CD4-positive, CD25-positive, alpha-beta regulatory T cell (primary cell): Measurements from ENCODE around the gene SHISAL1. TPM values are rescaled to one million over a fixed set of nuclear protein-coding genes. Genes with fewer than 3 reads are reported as not detected.
A peak's percentile ranks its signal among the peaks of the same experiment; 100 is the strongest.

Experiments
- ATAC-seq, 2 donors: fragments of 150-1000 bp; cut with Tn5 transposase; one replicate each; pipeline ENCODE4 v1.10.0; 2021; ENCODE audit warnings: low read depth in 2 of 2, moderate number of reproducible peaks in 2 of 2, moderate library complexity in 1 of 2
- DNase-seq, 3 donors: peaks; one replicate each; pipeline versions ENCODE4 v3.0.0 to v3.0.0-alpha.2; 2012 to 2022; ENCODE audit warnings: mixed read lengths in 1 of 3
- H3K27ac ChIP-seq: one replicate; pipeline ENCODE4 v1.7.0; 2013; ENCODE audit warnings: mild to moderate bottlenecking, low read length; ENCODE audit not compliant: insufficient read depth, poor library complexity, severe bottlenecking
- H3K27me3 ChIP-seq: one replicate; pipeline ENCODE4 v1.7.0; 2013; ENCODE audit warnings: low read length; ENCODE audit not compliant: control insufficient read depth, insufficient read depth
- H3K36me3 ChIP-seq: one replicate; pipeline ENCODE4 v1.7.0; 2013; ENCODE audit warnings: mild to moderate bottlenecking, low read length, moderate library complexity; ENCODE audit not compliant: control insufficient read depth, insufficient read depth
- H3K4me1 ChIP-seq: 2 replicates; pipeline ENCODE4 v1.7.0; 2013; ENCODE audit warnings: mild to moderate bottlenecking, low read length; ENCODE audit not compliant: insufficient read depth, control insufficient read depth, poor library complexity, severe bottlenecking
- H3K4me3 ChIP-seq: one replicate; pipeline ENCODE4 v1.7.0; 2013; ENCODE audit warnings: low read depth, mild to moderate bottlenecking, low read length, moderate library complexity
- H3K9me3 ChIP-seq, 2 experiments: 1 replicate in 1 of 2; 2 replicates in 1 of 2; pipeline ENCODE4 v1.7.0; 2013; ENCODE audit warnings: low read length in 2 of 2, mild to moderate bottlenecking in 1 of 2, moderate library complexity in 1 of 2; ENCODE audit not compliant: control insufficient read depth in 2 of 2
- H3K27ac Mint-ChIP-seq, 3 donors: one replicate each; pipeline ENCODE4 v1.8.0; 2020 to 2022; ENCODE audit warnings: mild to moderate bottlenecking in 3 of 3, mixed read lengths in 3 of 3, moderate library complexity in 2 of 3
- H3K27me3 Mint-ChIP-seq: one replicate; pipeline ENCODE4 v1.8.0; 2022; ENCODE audit warnings: mild to moderate bottlenecking, mixed read lengths
- H3K36me3 Mint-ChIP-seq: one replicate; pipeline ENCODE4 v1.8.0; 2020; ENCODE audit warnings: mixed read lengths
- H3K4me1 Mint-ChIP-seq, 4 donors: one replicate each; pipeline ENCODE4 v1.8.0; 2020 to 2022; ENCODE audit warnings: mixed read lengths in 4 of 4, mild to moderate bottlenecking in 1 of 4
- H3K4me3 Mint-ChIP-seq, 4 donors: one replicate each; pipeline ENCODE4 v1.8.0; 2020 to 2022; ENCODE audit warnings: mild to moderate bottlenecking in 4 of 4, mixed read lengths in 4 of 4, moderate library complexity in 3 of 4
- H3K9me3 Mint-ChIP-seq, 7 donors: one replicate each; pipeline ENCODE4 v1.8.0; 2020 to 2022; ENCODE audit warnings: mixed read lengths in 7 of 7, mild to moderate bottlenecking in 3 of 7, moderate library complexity in 2 of 7
- polyA plus RNA-seq, 4 donors: library from polyadenylated mRNA; unstranded; fragments of 300-500 nt; fragmentation: Illumina TruSeq; gene quantifications; one replicate each; pipeline ENCODE4 v1.2.3, GENCODE V29; 2021
- total RNA-seq: library from RNA; stranded (reverse); gene quantifications from one replicate; pipeline ENCODE4 v1.2.3, GENCODE V29; 2022

SHISAL1 gene
- total and polyA plus RNA-seq, 5 donors from 2014 or later: not detected

DNA sequence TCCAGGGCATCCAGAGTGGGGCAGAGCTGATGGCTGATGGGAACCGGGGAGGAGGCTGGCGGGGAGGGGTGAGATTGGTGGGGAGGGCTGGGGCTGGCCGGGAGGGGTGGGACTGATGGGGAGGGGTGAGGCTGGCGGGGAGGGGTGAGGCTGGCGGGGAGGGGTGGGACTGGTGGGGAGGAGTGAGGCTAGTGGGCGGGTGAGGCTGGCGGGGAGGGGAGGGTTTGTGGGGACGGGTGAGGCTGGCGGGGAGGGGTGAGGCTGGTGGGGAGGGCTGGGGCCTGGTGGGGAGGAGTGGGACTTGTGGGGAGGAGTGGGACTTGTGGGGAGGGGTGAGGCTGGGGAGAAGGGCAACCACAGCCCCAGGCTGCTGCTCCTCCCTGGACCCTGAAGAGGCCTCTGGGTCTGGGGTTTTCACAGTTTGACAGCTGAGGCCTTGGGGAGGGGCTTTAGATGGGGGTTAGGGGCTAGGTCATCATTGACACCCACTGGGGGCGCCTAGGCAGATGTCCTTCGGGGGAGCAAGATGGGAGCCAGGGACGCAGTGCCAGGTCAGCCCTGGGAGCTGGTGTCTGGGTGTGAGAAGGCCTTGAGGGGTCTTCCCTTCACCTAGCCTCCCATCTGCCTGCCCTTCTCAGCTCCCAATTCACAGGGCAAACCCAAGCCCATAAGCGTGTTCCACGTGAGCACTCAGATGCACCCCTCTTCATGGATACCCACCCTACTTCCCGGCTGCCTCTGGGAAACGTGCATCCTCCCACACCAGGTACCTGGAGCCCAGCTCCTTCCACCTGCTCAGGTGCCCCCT is 105.4 kb downstream of the SHISAL1 start:
- Histone ChIP-seq H3K27ac (no peak overlapping the region), H3K36me3 (peaks cover 3% of the 10 kb centered on the region), H3K4me3 (no peak overlapping the region), H3K9me3 (peaks cover 0 to 3% of the 10 kb centered on the region in 2 experiments), H3K27me3 (no peaks in the 10 kb centered on the region), H3K4me1 (no peaks in the 10 kb centered on the region)
- ATAC-seq: no peak
- H3K9me3 Mint-ChIP-seq: peaks cover 0 to 10% (median 3%) of the 10 kb centered on the region in 7 donors
- no peak overlapping the region for H3K4me3 Mint-ChIP-seq
- no peak overlapping the region for H3K27ac Mint-ChIP-seq
- H3K36me3 Mint-ChIP-seq: peaks cover 35% of the 10 kb centered on the region
- DNase-seq: no peak
- H3K4me1 Mint-ChIP-seq: peaks cover 0 to 13% (median 8%) of the 10 kb centered on the region in 4 donors
- H3K27me3 Mint-ChIP-seq: no peaks in the 10 kb centered on the region

DNA sequence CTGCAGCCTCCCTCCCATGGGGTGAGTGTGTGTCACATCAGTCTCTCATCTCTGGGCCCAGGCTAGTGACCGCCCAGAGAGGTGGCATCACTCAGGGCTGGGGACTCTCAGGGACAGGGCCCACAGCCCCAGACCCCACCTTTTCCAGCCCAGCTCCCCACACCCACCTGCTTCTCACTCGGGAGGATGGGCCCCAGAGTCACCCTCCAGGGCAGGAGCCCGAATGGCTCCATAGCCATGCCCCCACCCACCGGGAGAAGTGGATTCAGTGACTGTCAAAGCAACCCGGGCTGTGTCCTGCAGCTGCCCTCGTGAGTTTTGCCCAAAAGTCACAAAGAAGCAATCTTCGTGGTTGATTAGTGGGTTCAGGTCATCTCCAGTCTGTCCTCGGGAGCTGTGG is 106.1 kb downstream of the SHISAL1 start:
- H3K27ac Mint-ChIP-seq: no peak overlapping the region

DNA sequence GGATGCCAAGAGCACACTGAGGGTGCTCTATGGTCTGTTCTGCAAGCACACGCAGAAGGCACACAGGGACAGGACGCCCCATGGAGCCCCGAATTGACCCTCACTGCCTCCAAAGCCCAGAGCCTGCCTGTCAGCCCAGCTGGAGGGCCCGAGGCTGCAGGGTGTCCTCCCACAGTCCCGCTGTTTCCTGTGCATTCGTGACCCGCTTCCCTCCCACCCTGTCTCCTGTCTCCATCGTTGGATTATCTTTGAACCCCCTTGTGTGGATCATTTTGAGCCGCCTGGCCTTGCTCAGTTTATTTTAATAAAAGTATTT is 106.5 kb downstream of the SHISAL1 start:
- no peaks in the 10 kb centered on the region for H3K27me3 Mint-ChIP-seq
- H3K27ac ChIP-seq: no peak overlapping the region
- peaks cover 6% of the 10 kb centered on the region for H3K36me3 ChIP-seq
- no peaks in the 10 kb centered on the region for H3K4me1 ChIP-seq
- DNase-seq (no peak), ATAC-seq (no peak)
- no peak overlapping the region for H3K4me3 Mint-ChIP-seq
- H3K36me3 Mint-ChIP-seq: peaks cover 28% of the 10 kb centered on the region
- peak overlapping the region in 1 of 3 donors; percentile 36 for H3K27ac Mint-ChIP-seq
- peaks cover 0 to 3% of the 10 kb centered on the region in 2 experiments for H3K9me3 ChIP-seq
- peaks cover 0 to 10% (median 3%) of the 10 kb centered on the region in 7 donors for H3K9me3 Mint-ChIP-seq
- peaks cover 0 to 13% (median 8%) of the 10 kb centered on the region in 4 donors for H3K4me1 Mint-ChIP-seq
- H3K27me3 ChIP-seq: no peaks in the 10 kb centered on the region
- no peak overlapping the region for H3K4me3 ChIP-seq

More for the DNA sequence above, 106.1 kb downstream of the SHISAL1 start:
- Histone ChIP-seq H3K9me3 (peaks cover 0 to 3% of the 10 kb centered on the region in 2 experiments), H3K36me3 (peaks cover 6% of the 10 kb centered on the region), H3K27me3 (no peaks in the 10 kb centered on the region), H3K4me3 (no peak overlapping the region), H3K4me1 (no peaks in the 10 kb centered on the region), H3K27ac (no peak overlapping the region)
- Mint-ChIP-seq H3K9me3 (peaks cover 0 to 10% (median 3%) of the 10 kb centered on the region in 7 donors), H3K27me3 (no peaks in the 10 kb centered on the region), H3K4me1 (peaks cover 0 to 13% (median 8%) of the 10 kb centered on the region in 4 donors), H3K36me3 (peaks cover 32% of the 10 kb centered on the region), H3K4me3 (no peak overlapping the region)
- ATAC-seq (no peak), DNase-seq (no peak)

DNA sequence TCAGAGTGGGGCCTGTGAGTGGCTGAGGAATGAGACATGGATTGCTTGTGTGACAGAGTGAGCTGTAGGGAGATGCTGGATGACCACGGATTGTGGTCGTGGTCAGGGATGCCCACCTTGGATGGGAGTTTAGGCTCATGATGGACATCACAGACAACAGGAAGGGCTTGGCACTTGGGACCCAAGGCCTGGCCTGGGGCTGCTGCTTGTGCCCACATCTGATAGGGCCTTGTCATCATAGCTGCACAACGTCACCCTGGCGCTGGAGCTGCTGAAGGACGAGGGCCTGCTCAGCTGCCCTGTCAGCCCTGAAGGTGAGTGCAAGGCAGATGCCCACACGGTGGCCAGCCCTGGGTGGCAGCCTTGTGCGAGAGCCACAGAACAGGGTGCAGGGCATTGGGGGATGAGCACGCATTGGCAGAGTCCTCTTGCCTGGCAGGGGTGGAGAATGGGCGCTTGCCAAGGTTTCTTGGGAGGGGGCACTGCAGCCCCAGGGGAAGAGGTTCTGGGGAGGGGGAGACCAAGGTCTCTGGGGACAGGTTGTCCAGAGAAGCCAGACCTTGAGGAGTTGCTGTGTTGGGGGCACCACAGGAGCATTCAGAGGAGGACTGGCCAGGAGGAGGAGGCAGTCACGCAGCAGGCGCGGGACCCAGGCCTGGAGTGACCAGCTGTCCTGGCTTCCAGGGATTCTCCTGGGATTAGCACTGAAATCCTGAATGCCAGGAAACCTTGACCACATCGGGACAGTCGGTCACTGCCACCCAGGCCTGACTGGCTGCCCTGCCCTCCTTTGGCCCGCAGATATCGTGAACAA is 107.0 kb downstream of the SHISAL1 start:
- H3K27ac Mint-ChIP-seq: peak overlapping the region in 1 of 3 donors; percentile 56
- peaks cover 0 to 10% (median 3%) of the 10 kb centered on the region in 7 donors for H3K9me3 Mint-ChIP-seq
- ATAC-seq (no peak), DNase-seq (no peak)
- Histone ChIP-seq H3K27ac (no peak overlapping the region), H3K36me3 (peaks cover 6% of the 10 kb centered on the region), H3K4me1 (no peaks in the 10 kb centered on the region), H3K27me3 (no peaks in the 10 kb centered on the region), H3K9me3 (peaks cover 0 to 3% of the 10 kb centered on the region in 2 experiments), H3K4me3 (no peak overlapping the region)
- no peak overlapping the region for H3K4me3 Mint-ChIP-seq
- peaks cover 0 to 13% (median 8%) of the 10 kb centered on the region in 4 donors for H3K4me1 Mint-ChIP-seq
- H3K36me3 Mint-ChIP-seq: peaks cover 24% of the 10 kb centered on the region
- H3K27me3 Mint-ChIP-seq: no peaks in the 10 kb centered on the region

DNA sequence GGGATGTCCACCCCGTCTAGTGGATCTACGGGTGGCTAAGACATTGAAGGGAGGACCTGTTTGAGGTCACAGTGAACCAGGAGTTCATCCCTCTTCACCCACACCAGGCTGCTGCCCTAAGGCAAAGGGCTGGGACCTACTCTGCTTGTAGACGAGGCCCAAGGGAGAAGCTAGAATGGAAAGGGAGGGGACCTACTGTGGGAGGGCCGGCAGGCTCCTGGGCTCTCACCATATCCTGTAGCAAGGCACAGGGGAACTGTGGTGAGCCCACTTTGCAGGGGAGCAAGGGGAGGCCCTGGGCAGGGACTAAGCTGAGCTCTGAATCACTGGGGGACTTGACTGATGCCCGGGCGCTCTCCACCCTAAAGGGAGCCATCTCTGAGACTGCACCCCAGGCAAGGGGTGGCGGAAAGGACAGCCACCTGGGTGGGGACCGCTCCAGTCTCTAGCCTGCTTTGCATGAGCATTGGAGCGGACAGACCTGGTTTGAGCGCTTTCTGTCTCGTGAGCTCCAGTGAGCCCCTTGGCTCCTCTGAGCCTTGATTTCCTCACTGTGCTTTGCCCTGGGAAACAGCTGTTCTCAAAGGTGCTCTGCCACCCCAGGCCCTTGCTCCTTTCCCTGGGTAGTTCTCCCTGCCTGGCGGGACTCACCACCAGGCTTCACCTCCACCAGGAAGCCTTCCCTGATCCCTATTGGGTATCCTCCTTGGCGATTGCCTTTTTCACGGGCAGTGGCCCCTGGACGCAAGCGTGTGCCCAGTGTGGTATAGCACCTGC is 107.8 kb downstream of the SHISAL1 start:
- Histone ChIP-seq H3K27me3 (no peaks in the 10 kb centered on the region), H3K4me1 (no peaks in the 10 kb centered on the region), H3K4me3 (no peak overlapping the region), H3K9me3 (peaks cover 0 to 3% of the 10 kb centered on the region in 2 experiments), H3K27ac (no peak overlapping the region), H3K36me3 (peaks cover 12% of the 10 kb centered on the region)
- Mint-ChIP-seq H3K4me1 (peaks cover 0 to 13% (median 8%) of the 10 kb centered on the region in 4 donors), H3K36me3 (peaks cover 20% of the 10 kb centered on the region), H3K4me3 (no peak overlapping the region), H3K9me3 (peaks cover 0 to 9% (median 3%) of the 10 kb centered on the region in 7 donors), H3K27me3 (no peaks in the 10 kb centered on the region), H3K27ac (peak overlapping the region in 1 of 3 donors; percentile 56)
- ATAC-seq: no peak
- no peak for DNase-seq

DNA sequence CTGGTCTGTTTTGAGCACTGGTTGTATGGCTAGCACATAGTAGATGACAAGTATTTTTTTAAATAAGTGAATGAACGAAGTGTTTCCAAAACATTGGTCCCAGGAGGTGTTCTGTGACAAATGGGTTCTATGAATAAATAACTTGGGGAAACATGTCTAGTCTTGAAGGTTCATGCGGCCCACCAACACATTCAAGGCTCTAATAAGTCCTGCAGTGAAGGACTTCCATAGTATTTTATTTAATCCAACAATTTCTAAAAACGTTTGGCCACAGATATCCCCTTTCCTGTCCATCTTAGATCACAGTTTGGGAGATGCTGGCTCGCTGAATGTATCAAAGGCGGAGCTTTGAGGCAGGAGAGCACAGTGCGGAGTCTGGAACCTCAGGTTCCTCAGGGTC is 109.5 kb downstream of the SHISAL1 start:
- Mint-ChIP-seq H3K27me3 (no peaks in the 10 kb centered on the region), H3K9me3 (no peaks in the 10 kb centered on the region), H3K4me1 (peaks cover 0 to 12% (median 9%) of the 10 kb centered on the region in 4 donors), H3K4me3 (no peak overlapping the region), H3K27ac (peak overlapping the region in 2 of 3 donors; percentile 37 to 42), H3K36me3 (peaks cover 26% of the 10 kb centered on the region)
- Histone ChIP-seq H3K36me3 (peaks cover 22% of the 10 kb centered on the region), H3K4me3 (no peak overlapping the region), H3K9me3 (no peaks in the 10 kb centered on the region), H3K27ac (no peak overlapping the region), H3K4me1 (no peaks in the 10 kb centered on the region), H3K27me3 (no peaks in the 10 kb centered on the region)
- DNase-seq (no peak), ATAC-seq (no peak)

DNA sequence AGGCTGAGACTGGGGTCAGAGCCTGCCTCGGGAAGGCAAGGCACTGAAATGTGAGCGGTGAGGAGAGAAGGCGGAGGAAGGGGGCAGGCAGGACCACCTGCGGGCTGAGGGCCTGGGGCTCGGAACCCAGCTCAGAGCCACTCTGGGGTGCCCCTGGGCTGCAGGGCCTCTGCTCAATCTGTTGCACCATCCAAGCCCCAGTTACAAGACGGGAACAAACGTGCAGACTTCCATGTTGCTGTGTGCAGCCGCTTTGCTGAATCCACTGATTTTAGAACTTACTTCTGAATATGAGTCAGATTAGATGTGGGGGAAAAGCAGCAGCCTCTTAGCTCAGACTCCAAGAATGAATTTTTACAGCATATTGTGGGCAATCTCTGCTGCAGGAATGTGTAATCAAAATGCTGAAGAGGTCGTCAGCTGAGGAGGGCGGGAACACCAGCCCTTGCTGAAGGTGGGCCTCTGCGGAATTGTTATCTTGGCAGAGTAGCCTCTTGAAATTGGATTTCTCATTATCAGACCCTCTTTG is 110.4 kb downstream of the SHISAL1 start:
- no peak for ATAC-seq

More for the DNA sequence above, 110.4 kb downstream of the SHISAL1 start:
- DNase-seq: no peak
- Histone ChIP-seq H3K27me3 (no peaks in the 10 kb centered on the region), H3K36me3 (peaks cover 23% of the 10 kb centered on the region), H3K4me3 (no peak overlapping the region), H3K9me3 (no peaks in the 10 kb centered on the region), H3K27ac (no peak overlapping the region), H3K4me1 (no peaks in the 10 kb centered on the region)
- H3K36me3 Mint-ChIP-seq: peaks cover 31% of the 10 kb centered on the region
- H3K27me3 Mint-ChIP-seq: no peaks in the 10 kb centered on the region
- peak overlapping the region in 2 of 3 donors; percentile 37 to 67 for H3K27ac Mint-ChIP-seq
- peaks cover 0 to 9% (median 7%) of the 10 kb centered on the region in 4 donors for H3K4me1 Mint-ChIP-seq
- H3K9me3 Mint-ChIP-seq: no peaks in the 10 kb centered on the region
- no peak overlapping the region for H3K4me3 Mint-ChIP-seq
